SK-N-MC (cell line): ENCODE data around the gene SLC34A2.

Experiments used
- EZH2 ChIP-seq: fragments of 200-600 bp; sonication (generic); IDR thresholded peaks from one replicate; pipeline ENCODE4 v1.6.1; 2017; ENCODE audit warnings: antibody characterized with exemption
- FOXP2 ChIP-seq: optimal IDR thresholded peaks from 2 replicates; pipeline ENCODE3; 2011; ENCODE audit warnings: mild to moderate bottlenecking, moderate library complexity; ENCODE audit not compliant: insufficient read depth; ENCODE audit errors: extremely low read length, control extremely low read depth
- POLR2AphosphoS5 ChIP-seq: IDR thresholded peaks from 2 replicates; pipeline ENCODE4 v1.6.1; 2012; ENCODE audit warnings: mild to moderate bottlenecking, low read depth, low read length, borderline replicate concordance

DNA sequence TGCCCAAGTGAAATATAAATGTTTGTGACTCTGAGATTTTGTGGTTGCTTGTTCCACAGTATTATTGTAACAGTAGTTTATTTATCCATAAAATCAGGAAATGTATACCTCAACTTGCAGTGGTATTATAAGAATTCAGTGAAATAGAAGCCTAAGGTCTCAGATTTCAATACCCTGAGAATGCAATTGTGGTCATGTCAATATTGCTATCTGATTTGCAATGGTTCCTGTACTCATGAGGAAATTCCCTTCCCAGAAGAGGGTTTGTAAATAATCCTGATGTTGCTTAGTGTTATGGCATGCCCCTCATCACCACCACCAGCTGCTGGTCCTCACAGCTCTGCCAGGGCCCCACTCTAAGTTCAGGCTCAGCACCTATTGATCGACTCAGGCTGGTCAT is 67.8 kb downstream of the SLC34A2 start:
- TF ChIP-seq EZH2 (no peak), POLR2AphosphoS5 (no peak), FOXP2 (no peak)
